ENCODE measurements around the gene PEBP1. TPM values are rescaled to one million over a fixed set of nuclear protein-coding genes. Genes with fewer than 3 reads are reported as not detected.

PEBP1 gene
- total RNA-seq, 1 experiment from 2014 or later: 168 TPM

DNA sequence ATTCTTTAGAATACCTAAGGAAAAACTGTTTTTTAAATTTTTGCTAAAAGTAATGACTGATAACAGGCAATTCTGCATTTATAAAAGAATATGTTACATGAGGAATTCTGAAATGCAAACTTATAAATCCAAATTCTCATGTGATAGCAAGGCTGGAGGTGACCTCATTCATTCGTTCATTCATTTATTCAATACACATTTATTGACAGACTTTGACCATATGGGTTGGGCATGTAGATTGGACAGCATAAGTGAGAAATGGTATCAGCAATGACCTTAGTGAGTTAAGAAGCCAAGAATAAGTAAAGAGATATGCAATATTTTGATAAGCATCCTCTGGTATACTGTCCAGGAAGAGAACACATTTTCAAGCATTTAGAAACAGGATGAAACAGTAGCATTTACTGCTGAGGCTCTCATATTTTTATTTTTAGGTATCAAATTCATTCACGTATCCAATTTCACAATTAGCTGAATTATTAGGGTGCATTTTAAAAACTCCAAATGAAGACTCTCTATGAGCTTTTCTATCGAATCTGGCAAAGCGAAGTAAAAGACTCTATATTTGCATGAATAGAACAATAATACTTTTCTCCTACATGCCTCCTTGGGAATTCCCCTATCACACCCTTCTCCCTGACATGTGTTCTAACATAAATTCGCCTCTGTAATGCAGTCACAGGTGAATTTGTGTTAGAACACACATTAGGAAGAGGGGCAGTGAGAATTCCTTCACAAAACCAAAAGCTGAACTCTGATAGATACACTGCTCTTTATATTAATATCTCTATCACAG lies 49.9 kb downstream of the PEBP1 start:
- no TSS peak for BruUV-seq (replicated peaks)
- intact Hi-C loops (cut with micrococcal nuclease; ENCODE audit: unreplicated experiment): no loop called here

More for the DNA sequence above, 49.9 kb downstream of the PEBP1 start:
- Histone ChIP-seq H3K36me3 (ENCODE audit: control insufficient read depth, insufficient read depth, low read length) (no peaks in the 10 kb centered on the region), H3K27ac (ENCODE audit: low read length) (no peak overlapping the region), H3K9me3 (ENCODE audit: control insufficient read depth, insufficient read depth, low read depth, low read length) (no peaks in the 10 kb centered on the region), H3K27me3 (ENCODE audit: control insufficient read depth, insufficient read depth, low read length) (no peaks in the 10 kb centered on the region), H3K4me3 (ENCODE audit: low read depth in 2 of 2, low read length in 2 of 2) (no peak overlapping the region), H3K4me1 (ENCODE audit: control insufficient read depth, insufficient read depth, low read length) (no peaks in the 10 kb centered on the region)
- ATAC-seq (no peak), DNase-seq (ENCODE audit: low read depth, low spot score) (no peak)
- no peak for TF ChIP-seq SIN3A (IDR thresholded peaks at IDR 0.05; ENCODE audit: borderline replicate concordance, insufficient read depth, low read depth, low read length)
- TF ChIP-seq POLR2AphosphoS5 (IDR thresholded peaks at IDR 0.05; ENCODE audit: low read depth, low read length): no peak
- no peak for TF ChIP-seq TCF7L2 (IDR thresholded peaks at IDR 0.05; ENCODE audit: low read depth, low read length)
- TF ChIP-seq REST (IDR thresholded peaks at IDR 0.05; ENCODE audit: insufficient read depth in 1 of 2, low read depth in 2 of 2, low read length in 1 of 2): no peak
- TF ChIP-seq CTCF (IDR thresholded peaks at IDR 0.05): no peak
- ChIA-PET CTCF (no interaction called here), POLR2A (interaction anchor here (0.7 kb wide), 1 partner anchor 537 kb away, joined by 3 read pairs; no protein-coding TSS in a partner anchor)
- in situ Hi-C loops (cut with HindIII; ENCODE audit: low pct_unique_long_range_greater_than_20kb, low sequenced_read_pairs): no loop called here

Measured in Panc1 (cell line).